Spleen (tissue), 7 donors: Measurements from ENCODE around the gene NUDT12.

Source experiments
- CTCF ChIP-seq, 11 experiments: fragments of 200-600 bp in 7 of 11; fragments of 450-650 bp in 4 of 11; sonication (generic) in 4 of 11; IDR thresholded peaks in 8 of 11; conservative IDR thresholded peaks in 3 of 11; 1 replicate in 7 of 11; 2 replicates in 4 of 11; pipeline versions ENCODE4 v1.4.0 to v1.8.0; 2016 to 2021; ENCODE audit warnings: antibody characterized with exemption in 11 of 11, inconsistent platforms in 4 of 11, mild to moderate bottlenecking in 1 of 11
- POLR2AphosphoS5 ChIP-seq, 3 donors: sonication (generic); formaldehyde crosslinking; IDR thresholded peaks; one replicate each; pipeline ENCODE4 v1.5.1; 2017; ENCODE audit warnings: antibody characterized with exemption in 3 of 3
- donor health status: DM: no; HTN: no; CAD: no; lungs with moderate emphysema.
- donor health status: DM: no; HTN: no; CAD: no.
- donor health status: DM: no; HTN: no; CAD: no.

DNA sequence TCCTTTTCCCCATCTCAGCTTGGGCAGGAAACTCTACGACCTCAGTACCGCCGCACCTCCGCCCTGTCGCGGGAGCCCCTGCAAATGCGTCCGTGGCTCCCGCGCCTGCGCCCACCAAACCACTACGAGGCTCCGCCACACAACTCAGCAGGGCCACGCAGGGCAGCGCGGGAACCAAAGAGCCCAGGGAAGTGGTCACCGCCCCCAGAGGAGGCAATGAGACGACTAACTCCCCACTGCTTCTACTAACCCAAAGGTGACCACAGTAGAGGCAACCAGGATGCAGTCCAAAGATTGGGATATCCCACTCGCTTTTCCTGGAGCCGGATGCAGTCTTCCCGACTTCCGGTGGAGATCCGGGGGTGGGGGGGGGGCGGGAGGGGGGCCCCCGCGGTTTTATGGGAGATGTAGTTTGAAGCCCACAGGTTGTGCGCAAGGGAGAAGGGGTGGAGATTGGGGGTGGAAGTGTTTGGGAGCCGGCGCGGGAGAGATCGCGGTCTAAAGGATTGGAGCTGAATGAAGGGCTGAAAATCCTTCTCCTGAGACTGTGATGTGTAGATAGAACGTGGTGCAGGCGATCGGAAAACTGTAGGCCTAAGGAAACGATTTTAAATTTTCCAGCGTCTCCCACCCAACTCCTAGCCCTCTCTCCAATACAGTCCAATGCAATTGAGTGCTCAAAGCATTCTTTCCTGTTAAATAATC is at the start of gene NUDT12:
- TF ChIP-seq POLR2AphosphoS5 (IDR thresholded peaks at IDR 0.05) = peak in 2 of 3 donors; percentile 79 to 82
- no peak for TF ChIP-seq CTCF (IDR thresholded peaks at IDR 0.05 in 8 of 11, conservative IDR thresholded peaks at IDR 0.05 in 3 of 11)
